AG04449 (cell line): ENCODE data around the gene IL1RAPL1.

Experiments
- CTCF ChIA-PET: fragments of 350-600 bp; formaldehyde crosslinking; extraction: SDS; loops from one replicate; lab custom pipeline; 2021; ENCODE audit warnings: antibody characterized with exemption; lab: Yijun Ruan, JAX
- POLR2A ChIA-PET: fragments of 400-600, 350-600 bp; formaldehyde crosslinking; extraction: SDS; loops from one replicate; lab custom pipeline; 2020; ENCODE audit warnings: antibody characterized with exemption, inconsistent platforms; lab: Yijun Ruan, JAX
- DNase-seq: peaks from one replicate; pipeline ENCODE4 v3.0.0-alpha.2; 2010; ENCODE audit warnings: low read depth, low spot score
- H3K4me3 ChIP-seq: 2 replicates; pipeline ENCODE4 v1.5.1; 2011; ENCODE audit warnings: low read depth, mild to moderate bottlenecking, control low read depth, low read length
- TF ChIP-seq, protein P1 (sequence below): IDR thresholded peaks from one replicate; pipeline ENCODE4 v1.5.1; 2011; ENCODE audit warnings: mild to moderate bottlenecking, moderate library complexity, low read length, control low read depth, inconsistent platforms; ENCODE audit not compliant: insufficient read depth; ENCODE audit errors: missing control alignments

IL1RAPL1 gene

DNA sequence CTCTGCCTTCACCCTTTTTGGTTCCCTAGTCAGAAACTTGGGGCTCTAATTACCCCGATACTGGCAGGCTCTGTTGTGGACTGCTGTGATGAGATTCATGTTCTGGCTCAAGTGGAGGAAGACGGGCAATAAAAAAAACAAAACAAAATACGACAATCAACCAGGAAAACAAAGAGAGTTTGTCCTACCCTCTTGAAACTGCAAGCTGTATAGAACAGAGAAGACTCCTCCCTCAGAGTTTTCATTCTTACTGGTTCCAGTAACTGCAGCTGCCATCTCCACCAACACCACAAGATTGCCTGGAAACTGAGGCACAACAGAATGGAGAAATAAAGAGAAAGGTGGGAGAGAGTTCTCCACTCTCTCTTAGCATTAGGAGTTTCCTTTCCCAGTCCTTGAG lies 11.1 kb upstream of the IL1RAPL1 start:
- POLR2A ChIA-PET, result no interaction called here
- no peak for DNase-seq
- H3K4me3 ChIP-seq, result no peak overlapping the region
- TF ChIP-seq, protein P1, sequence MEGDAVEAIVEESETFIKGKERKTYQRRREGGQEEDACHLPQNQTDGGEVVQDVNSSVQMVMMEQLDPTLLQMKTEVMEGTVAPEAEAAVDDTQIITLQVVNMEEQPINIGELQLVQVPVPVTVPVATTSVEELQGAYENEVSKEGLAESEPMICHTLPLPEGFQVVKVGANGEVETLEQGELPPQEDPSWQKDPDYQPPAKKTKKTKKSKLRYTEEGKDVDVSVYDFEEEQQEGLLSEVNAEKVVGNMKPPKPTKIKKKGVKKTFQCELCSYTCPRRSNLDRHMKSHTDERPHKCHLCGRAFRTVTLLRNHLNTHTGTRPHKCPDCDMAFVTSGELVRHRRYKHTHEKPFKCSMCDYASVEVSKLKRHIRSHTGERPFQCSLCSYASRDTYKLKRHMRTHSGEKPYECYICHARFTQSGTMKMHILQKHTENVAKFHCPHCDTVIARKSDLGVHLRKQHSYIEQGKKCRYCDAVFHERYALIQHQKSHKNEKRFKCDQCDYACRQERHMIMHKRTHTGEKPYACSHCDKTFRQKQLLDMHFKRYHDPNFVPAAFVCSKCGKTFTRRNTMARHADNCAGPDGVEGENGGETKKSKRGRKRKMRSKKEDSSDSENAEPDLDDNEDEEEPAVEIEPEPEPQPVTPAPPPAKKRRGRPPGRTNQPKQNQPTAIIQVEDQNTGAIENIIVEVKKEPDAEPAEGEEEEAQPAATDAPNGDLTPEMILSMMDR, result no peak
- CTCF ChIA-PET, result no interaction called here

DNA sequence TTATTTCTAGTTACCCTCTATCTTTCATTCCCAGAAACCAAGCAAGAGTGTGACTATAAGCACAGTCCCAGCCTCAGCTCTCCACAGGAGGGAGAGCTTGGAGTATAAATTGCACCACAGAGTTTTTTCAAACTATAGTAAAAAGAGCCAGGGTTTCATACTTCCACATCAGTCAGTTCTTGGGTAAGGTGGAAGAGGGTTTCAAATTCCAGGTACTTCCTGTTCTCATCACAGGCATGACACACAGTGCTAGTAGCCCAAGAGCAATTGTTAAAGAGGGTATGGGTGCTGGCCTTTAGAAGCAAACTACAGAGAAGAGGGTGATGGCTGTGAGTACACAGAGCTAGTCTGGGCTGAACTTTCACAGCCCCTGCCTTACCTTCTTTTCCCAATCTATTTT lies 5.7 kb upstream of the IL1RAPL1 start:
- ChIA-PET POLR2A (no interaction called here), CTCF (no interaction called here)
- TF ChIP-seq, protein P1, result no peak
- DNase-seq, result no peak
- no peak overlapping the region for H3K4me3 ChIP-seq

DNA sequence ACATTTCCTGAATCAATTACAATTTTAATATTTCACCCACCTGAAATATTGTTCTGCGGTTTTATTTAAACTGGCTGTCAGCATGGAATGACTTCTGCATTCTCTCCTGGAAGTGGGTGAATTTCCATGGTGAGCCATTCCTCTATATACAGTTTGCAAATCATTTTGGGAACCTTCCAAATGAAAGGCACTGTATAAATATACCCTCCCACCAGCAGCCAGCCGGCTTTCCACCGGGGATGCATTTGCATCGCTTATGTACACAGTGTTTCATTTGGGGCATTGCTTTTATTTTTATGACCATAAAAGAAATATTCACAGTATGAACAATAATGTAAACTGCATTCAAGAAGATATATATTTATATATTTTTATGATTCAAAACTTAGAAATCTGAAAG lies 4.7 kb upstream of the IL1RAPL1 start:
- POLR2A ChIA-PET, result no interaction called here
- CTCF ChIA-PET, result no interaction called here
- H3K4me3 ChIP-seq, result no peak overlapping the region
- no peak for DNase-seq
- TF ChIP-seq, protein P1, result no peak

DNA sequence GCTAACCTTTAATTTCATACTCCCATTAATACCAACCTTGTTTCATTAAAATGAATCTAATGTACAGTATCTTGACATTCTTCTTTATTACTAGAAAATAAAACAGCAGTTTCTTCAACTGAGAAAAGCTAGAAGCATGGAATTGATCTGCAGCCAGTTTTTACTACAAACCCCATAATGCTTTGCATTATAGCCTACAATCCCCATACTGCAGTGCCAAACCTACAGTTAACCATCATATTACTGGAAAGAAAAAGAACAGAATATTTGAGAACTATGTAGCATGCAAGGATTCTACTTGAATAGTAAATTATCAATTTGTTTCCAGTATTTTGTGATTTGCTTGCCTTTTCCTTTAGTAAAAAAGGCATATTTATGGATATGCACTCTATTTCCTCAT lies 3.2 kb upstream of the IL1RAPL1 start:
- ChIA-PET CTCF (no interaction called here), POLR2A (no interaction called here)
- DNase-seq, result no peak
- TF ChIP-seq, protein P1, result no peak
- no peak overlapping the region for H3K4me3 ChIP-seq

DNA sequence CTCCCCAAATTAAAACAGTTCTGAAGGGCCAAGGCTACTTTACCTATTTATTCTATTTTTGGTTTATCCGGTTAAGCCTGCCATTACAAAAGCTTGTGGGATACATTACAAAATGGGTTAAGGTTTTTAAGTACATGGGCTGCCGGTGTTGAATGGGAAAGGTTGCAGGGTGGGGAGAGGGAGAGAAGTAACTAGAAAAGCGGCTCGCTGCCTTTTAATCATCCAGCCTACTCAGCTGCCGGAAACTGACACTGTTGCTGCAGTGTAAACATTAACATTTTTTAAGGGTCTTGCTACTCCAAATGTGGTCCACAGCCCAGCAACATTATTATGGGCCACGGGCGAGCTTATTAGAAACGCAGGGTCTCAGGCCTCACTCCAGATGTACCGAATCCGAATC lies 1.5 kb upstream of the IL1RAPL1 start:
- POLR2A ChIA-PET, result no interaction called here
- no peak for DNase-seq
- CTCF ChIA-PET, result no interaction called here
- TF ChIP-seq, protein P1, result no peak
- H3K4me3 ChIP-seq, result no peak overlapping the region

DNA sequence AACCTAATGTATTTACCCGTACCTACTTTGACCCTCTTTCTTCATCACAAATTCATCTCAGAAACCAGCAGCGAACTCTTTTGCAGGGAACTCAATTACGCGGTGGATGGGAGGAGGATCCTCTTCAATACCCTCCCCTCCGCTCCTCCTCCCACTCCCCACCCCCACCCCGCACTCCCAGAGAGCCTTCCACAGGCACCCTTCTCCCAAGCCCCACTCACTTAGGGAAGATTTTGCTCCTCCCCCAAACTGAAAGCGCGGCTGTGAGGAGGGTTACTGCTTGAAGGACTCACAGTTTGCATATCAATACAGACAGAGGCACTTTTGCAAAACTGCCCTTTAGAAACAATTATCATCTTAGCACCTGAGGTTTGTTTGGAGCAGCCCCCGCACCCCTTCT lies 960 bp upstream of the IL1RAPL1 start:
- H3K4me3 ChIP-seq, result peak overlapping the region; percentile 32
- DNase-seq, result no peak
- ChIA-PET CTCF (no interaction called here), POLR2A (no interaction called here)
- TF ChIP-seq, protein P1, result no peak

DNA sequence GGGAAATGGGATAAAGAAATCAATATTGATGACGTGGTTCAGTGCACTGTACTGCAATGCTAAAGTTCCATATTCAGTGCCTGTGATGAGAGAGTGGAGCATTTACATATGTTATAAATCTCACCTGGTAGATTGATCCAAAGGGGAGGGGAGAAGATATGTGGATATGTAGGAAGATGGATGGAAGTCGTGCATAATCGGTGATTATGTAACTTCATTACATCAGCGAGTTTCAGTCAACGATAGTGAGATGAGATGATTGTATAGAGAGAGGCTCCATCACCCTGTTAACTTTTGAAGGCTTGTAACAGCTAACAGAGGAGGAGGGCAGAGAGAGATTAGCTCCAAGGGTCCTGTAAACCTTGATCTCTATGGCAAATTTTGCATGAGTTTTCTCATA lies 1.8 kb downstream of the IL1RAPL1 start:
- TF ChIP-seq, protein P1, result no peak
- ChIA-PET CTCF (no interaction called here), POLR2A (no interaction called here)
- no peak for DNase-seq
- H3K4me3 ChIP-seq, result peak overlapping the region; percentile 18; the same call in 1 of the 2 replicates
